GM19463 (cell line): ENCODE measurements around the gene NRXN3.

Experiments used
- ATAC-seq: cut with Tn5 transposase; IDR thresholded peaks from one replicate; pipeline ENCODE4 v1.9.1; 2021; ENCODE audit warnings: mild to moderate bottlenecking, moderate library complexity; ENCODE audit not compliant: unreplicated experiment

NRXN3 gene

GRCh38 chr14:79583738-79584408 lies 1413.7 kb downstream of the NRXN3 start:
- no peak for ATAC-seq

- ATAC-seq, result no peak
These were observed 1414.5 kb downstream of the NRXN3 start for GRCh38 chr14:79584679-79585078.

GRCh38 chr14:79585845-79586244 lies 1415.7 kb downstream of the NRXN3 start:
- ATAC-seq, result no peak

- ATAC-seq, result no peak
These were observed 1416.2 kb downstream of the NRXN3 start for GRCh38 chr14:79586416-79586815.

GRCh38 chr14:79586989-79587598 lies 1416.9 kb downstream of the NRXN3 start:
- no peak for ATAC-seq

GRCh38 chr14:79587875-79588274 lies 1417.7 kb downstream of the NRXN3 start:
- no peak for ATAC-seq

GRCh38 chr14:79588398-79588797 lies 1418.2 kb downstream of the NRXN3 start:
- no peak for ATAC-seq

- no peak for ATAC-seq
These were observed 1426.4 kb downstream of the NRXN3 start for GRCh38 chr14:79596551-79596950.

GRCh38 chr14:79597566-79597965 lies 1427.4 kb downstream of the NRXN3 start:
- ATAC-seq, result no peak

GRCh38 chr14:79598339-79598738 lies 1428.2 kb downstream of the NRXN3 start:
- ATAC-seq, result no peak

GRCh38 chr14:79599239-79599638 lies 1429.1 kb downstream of the NRXN3 start:
- no peak for ATAC-seq

GRCh38 chr14:79600406-79600805 lies 1430.2 kb downstream of the NRXN3 start:
- ATAC-seq, result no peak

- ATAC-seq, result no peak
These were observed 1431.4 kb downstream of the NRXN3 start for GRCh38 chr14:79601579-79601978.

- no peak for ATAC-seq
These were observed 1431.9 kb downstream of the NRXN3 start for GRCh38 chr14:79602045-79602444.

- no peak for ATAC-seq
These were observed 1432.6 kb downstream of the NRXN3 start for GRCh38 chr14:79602742-79603141.

- no peak for ATAC-seq
These were observed 1435.7 kb downstream of the NRXN3 start for GRCh38 chr14:79605849-79606248.

- no peak for ATAC-seq
These were observed 1438.3 kb downstream of the NRXN3 start for GRCh38 chr14:79608446-79608845.

- no peak for ATAC-seq
These were observed 1443.5 kb downstream of the NRXN3 start for GRCh38 chr14:79613625-79614024.

GRCh38 chr14:79614448-79614847 lies 1444.3 kb downstream of the NRXN3 start:
- ATAC-seq, result no peak

GRCh38 chr14:79627058-79627457 lies 1456.9 kb downstream of the NRXN3 start:
- no peak for ATAC-seq

- no peak for ATAC-seq
These were observed 1459.5 kb downstream of the NRXN3 start for GRCh38 chr14:79629411-79630287.
